ENCODE measurements around the gene PTPN22.

Gene PTPN22

GRCh38 chr1:113765306-113766230 is 105.9 kb downstream of the PTPN22 start:
- DNase-seq: no peak
